ENCODE data around the gene TMEM81. TPM values are rescaled to one million over a fixed set of nuclear protein-coding genes. Genes with fewer than 3 reads are reported as not detected.

The TMEM81 gene
- total RNA-seq (1 to 10 TPM; 1.3 to 3.8 (median 2.3) TPM), polyA plus RNA-seq (1 to 10 TPM; 3.0 to 3.3 TPM)
- long read RNA-seq, donor 1, result 0 reads
- long read RNA-seq, donor 2, result 0 reads
- long read RNA-seq, donor 3, partial matches to known transcripts, result 0 of 1 reads
- long read RNA-seq, donor 3, other reads (novel, unspliced or antisense), result 0 of 1 reads

GRCh38 chr1:205084360-205084759 is at the start of gene TMEM81:
Gene TMEM81 (minus strand): TSS chr1:205084460. CDS start chr1:205084320, 140 bp downstream.
- H3K9me3 ChIP-seq, result no peaks in the 10 kb centered on the region
- no peaks in the 10 kb centered on the region for H3K4me1 ChIP-seq
- intact Hi-C loops (cut with DNase I), result no loop called here
- H3K4me3 ChIP-seq, result no peak within 1 kb of the TSS
- DNase-seq (no peak), ATAC-seq (no peak)
- TF ChIP-seq CTCF (IDR thresholded peaks at IDR 0.05), result no peak
- TF ChIP-seq POLR2A (IDR thresholded peaks at IDR 0.05), result no peak
- H3K27me3 ChIP-seq, result no peaks in the 10 kb centered on the region
- peaks cover 0 to 68% (median 59%) of the 10 kb centered on the region in 9 donors for H3K36me3 ChIP-seq
- WGBS, 4 donors, result 94 to 100% (median 97%) methylated on average over 2 of the region's 2 CpGs
- no peak within 1 kb of the TSS for H3K27ac ChIP-seq

- Histone ChIP-seq H3K27ac (no peak overlapping the region), H3K4me3 (no peak overlapping the region), H3K4me1 (no peaks in the 10 kb centered on the region), H3K27me3 (no peaks in the 10 kb centered on the region), H3K9me3 (no peaks in the 10 kb centered on the region), H3K36me3 (no peaks in the 10 kb centered on the region)
- intact Hi-C loops (cut with DNase I), result no loop called here
- 71 to 79% (median 72%) methylated on average over 1 of the region's 1 CpG for WGBS, 4 donors
- TF ChIP-seq CTCF (IDR thresholded peaks at IDR 0.05) (no peak), POLR2A (IDR thresholded peaks at IDR 0.05) (no peak)
- DNase-seq, result no peak
- no peak for ATAC-seq
These were observed 49.0 kb upstream of the TMEM81 start for GRCh38 chr1:205133287-205133686.

- TF ChIP-seq CTCF (IDR thresholded peaks at IDR 0.05), result no peak
- no peak for TF ChIP-seq POLR2A (IDR thresholded peaks at IDR 0.05)
- no peaks in the 10 kb centered on the region for H3K36me3 ChIP-seq
- intact Hi-C loops (cut with DNase I), result loop anchor here in 1 of 10 donors (10.0 kb wide), 1 partner anchor 95 kb away; the partner anchor contains the start of gene TMCC2
- H3K4me1 ChIP-seq, result no peaks in the 10 kb centered on the region
- ATAC-seq, result no peak
- no peak for DNase-seq
- no peaks in the 10 kb centered on the region for H3K9me3 ChIP-seq
- no peak overlapping the region for H3K27ac ChIP-seq
- H3K4me3 ChIP-seq, result no peak overlapping the region
- no peaks in the 10 kb centered on the region for H3K27me3 ChIP-seq
- 65 to 77% (median 75%) methylated on average over 4 of the region's 4 CpGs for WGBS, 4 donors
These were observed 45.3 kb upstream of the TMEM81 start for GRCh38 chr1:205129447-205130029.

- intact Hi-C loops (cut with DNase I), result loop anchor here in 1 of 10 donors (10.0 kb wide), 1 partner anchor 97 kb away; the partner anchor contains the start of gene TMCC2
- H3K4me1 ChIP-seq, result peaks cover 0 to 2% (median under 1%) of the 10 kb centered on the region in 12 donors
- H3K4me3 ChIP-seq, result no peak overlapping the region
- no peaks in the 10 kb centered on the region for H3K27me3 ChIP-seq
- TF ChIP-seq CTCF (IDR thresholded peaks at IDR 0.05), result no peak
- no peak for TF ChIP-seq POLR2A (IDR thresholded peaks at IDR 0.05)
- WGBS, 4 donors, result 86 to 97% (median 94%) methylated on average over 2 of the region's 2 CpGs
- H3K9me3 ChIP-seq, result no peaks in the 10 kb centered on the region
- no peak for DNase-seq
- no peak for ATAC-seq
- H3K36me3 ChIP-seq, result no peaks in the 10 kb centered on the region
- H3K27ac ChIP-seq, result no peak overlapping the region
These were observed 43.8 kb upstream of the TMEM81 start for GRCh38 chr1:205128050-205128449.

Data from heart left ventricle (tissue), 16 donors.